Stimulated activated CD4-positive, alpha-beta T cell treated with anti-CD3 and anti-CD28 coated beads, TNF-alpha, amount 100 ng/mL, for 48 hours (primary cell): Measurements from ENCODE around the gene INPP5B.
"Not testable (repeated sequence)": the region's sequence is repeated elsewhere in the genome, so short reads cannot be mapped to it uniquely, and the experiment has no call there.

Experiments
- DNase-seq, 3 donors: peaks; one replicate each; pipeline ENCODE4 v3.0.0-alpha.2; 2020; ENCODE audit warnings: low read depth in 3 of 3

Gene INPP5B

GRCh38 chr1:37948166-37948565, 1.3 kb upstream of the INPP5B start:
- DNase-seq = no peak

DNA sequence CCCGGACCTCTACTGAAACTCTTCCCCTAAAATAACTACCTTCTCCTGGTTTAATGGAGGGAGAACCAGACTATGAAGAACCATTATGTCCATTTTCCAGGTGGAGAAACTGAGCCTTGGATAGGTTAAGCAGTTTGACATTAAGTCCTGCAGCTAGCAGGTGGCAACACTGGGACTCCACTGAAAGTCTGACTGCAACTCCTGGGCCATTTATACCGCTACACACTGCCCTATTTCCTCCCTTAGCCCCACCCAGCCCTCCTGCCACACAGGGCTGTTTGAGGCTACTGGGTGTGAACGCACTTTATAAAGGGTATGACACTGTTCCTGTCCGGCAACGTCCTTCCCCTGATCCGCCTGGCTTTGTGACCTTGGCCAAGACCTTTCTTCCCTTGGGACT, 511 bp upstream of the INPP5B start:
- DNase-seq = no peak

GRCh38 chr1:37945743-37946702, 830 bp downstream of the INPP5B start:
- DNase-seq = no peak

DNA sequence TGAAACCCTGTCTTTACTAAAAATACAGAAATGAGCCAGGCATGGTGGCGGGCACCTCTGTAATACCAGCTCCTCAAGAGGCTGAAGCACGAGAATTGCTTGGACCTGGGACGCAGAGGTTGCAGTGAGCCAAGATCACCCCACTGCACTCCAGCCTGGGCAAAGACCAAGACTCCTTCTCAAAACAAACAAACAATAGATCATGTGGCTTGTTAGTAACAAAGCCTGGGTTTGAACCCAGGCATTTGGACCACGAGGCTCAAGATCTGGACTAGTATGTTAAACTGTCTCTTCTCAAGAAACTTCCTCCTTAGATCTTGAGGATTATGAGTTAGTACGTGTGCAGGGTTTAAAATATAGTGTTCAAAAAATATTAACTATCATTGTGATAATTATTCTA, 1.6 kb downstream of the INPP5B start:
- DNase-seq = no peak

DNA sequence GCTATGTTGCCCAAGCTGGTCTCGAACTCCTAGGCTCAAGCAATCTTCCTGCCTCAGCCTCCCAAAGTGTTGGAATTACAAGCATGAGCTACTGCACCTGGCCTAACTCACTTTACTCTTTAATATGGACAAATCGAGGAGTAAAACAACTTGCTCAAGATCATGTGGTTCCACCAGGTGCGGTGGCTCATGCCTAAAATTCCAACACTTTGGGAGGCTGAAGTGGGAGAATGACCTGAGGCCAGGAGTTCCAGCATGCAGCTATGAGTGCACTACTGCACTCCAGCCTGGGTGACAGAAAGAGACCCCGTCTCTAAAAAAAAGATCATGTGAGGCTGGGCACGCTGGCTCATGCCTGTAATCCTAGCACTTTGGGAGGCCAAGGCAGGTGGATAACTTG, 2.0 kb downstream of the INPP5B start:
- no peak for DNase-seq

DNA sequence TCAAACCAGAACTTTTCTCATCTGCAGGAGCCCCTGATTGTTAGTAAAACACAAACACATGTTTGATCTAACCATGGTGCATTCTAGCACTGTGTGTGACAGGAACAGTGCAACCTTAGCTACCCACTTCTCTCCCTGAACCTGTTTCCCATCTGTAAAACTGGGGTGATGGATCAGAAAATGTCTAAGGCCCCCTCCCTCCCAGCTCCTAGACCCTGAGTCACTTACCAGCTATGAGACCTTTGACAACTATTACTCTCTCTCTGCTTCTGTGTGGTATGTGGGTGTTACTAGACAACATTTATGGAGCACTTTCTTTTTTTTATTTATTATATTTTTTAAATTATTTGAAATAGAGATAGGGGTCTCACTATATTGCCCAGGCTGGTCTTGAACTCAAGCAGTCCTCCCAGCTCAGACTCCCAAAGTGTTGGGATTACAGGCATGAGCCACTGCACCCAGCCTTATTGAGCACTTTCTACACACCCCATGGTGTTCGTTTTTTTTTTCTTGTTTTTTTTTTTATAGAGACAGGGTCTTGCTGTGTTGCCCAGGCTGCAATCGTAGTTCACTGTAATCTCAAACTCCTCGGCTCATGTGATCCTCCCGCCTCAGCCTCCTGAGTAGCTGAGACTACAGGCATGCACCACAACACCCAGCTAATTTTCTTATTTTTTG, 2.6 kb downstream of the INPP5B start:
- DNase-seq = no peak

DNA sequence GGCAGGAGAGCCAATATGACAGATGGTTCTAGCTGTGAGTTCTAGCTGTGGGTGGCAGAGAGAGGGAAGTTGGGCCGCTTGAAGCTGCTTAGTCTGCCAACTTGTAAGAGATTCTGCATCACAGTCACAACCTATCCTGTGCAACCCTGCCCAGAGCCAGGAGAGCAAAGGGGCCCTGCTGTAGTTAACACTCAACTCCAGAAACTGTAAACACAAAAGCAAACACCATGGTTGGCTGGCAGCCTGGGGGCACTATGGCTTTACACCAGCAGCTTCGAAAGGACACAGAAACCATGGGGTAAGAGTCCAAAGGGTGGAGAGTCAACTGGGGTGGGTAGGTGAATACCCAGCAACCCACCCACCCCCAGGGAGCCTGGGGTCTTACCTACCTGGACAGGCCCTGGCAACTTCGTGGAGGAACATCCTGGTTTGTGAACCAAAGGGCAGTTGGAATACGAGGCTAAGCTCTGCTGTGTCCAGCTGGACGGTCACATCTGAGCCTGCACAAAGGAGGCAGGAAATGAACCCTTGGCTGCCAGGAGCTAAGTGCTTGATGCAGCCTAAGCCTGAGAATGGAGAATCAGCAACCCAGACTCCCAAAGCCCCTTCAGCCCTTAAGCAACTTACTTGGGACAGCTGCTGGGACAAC, 6.4 kb downstream of the INPP5B start:
- DNase-seq = no peak

- DNase-seq = not testable (repeated sequence)
Measured at GRCh38 chr1:37936760-37937159, 10.1 kb downstream of the INPP5B start.

DNA sequence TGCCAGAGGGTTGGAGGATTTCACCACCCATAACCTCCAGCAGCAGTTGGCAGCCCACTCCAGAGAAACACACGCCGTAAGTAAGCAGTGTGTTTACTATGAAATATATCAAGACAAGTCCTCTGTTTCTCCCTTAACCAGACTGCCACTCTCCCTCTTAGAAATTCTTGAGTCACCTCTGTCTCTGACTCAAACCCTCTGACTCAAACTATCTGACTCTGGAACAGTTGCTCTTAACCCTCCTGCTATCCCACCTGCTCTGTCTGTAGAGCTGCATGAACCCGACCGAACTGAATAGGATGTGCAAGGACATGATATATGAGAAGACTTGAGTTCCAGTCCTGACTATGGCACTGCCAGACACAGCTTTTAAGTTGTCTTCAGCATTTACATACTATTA, 14.1 kb downstream of the INPP5B start:
- no peak for DNase-seq

DNA sequence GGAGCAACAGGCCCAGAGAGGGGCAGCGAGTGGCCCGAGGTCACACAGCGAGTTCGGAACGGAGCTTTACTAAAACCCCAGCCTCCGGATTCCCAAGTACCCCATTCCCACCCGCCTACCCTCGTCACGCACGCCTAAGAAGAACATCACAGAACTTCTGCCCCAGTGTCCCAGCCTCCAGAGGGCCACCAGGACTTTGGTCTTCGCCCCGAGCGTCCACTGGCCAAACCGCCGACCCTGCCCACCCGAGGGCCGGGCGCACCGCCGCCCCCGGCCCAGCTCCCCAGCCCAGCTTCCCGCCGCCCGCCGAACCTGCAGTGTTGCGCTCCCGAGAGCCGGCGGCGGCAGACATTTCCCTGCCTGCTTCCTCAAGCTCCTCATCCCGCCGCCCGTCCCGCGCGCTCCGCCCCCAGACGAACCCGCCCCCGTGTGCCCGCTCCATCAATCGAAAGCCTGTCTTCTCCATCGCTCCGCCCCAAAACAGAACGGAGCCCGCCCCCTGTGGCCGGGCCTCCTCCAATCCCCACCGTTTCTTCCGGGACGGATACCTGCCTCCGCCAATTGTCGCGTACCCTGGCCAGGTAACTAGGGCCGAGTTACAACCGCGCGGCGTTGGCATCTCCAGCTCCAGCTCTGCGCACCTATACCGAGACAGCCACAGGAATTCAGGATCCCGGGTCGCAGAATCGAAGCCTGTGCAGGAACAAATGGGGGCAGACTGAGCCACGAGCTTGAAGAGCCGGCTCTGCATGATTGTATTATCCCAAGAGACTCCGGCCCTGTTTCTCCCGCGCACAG, 15.3 kb downstream of the INPP5B start:
- DNase-seq = peak; percentile 94 to 98 (median 95)

GRCh38 chr1:37931102-37931360, 15.8 kb downstream of the INPP5B start:
- no peak for DNase-seq

GRCh38 chr1:37930246-37931101, 16.4 kb downstream of the INPP5B start:
- DNase-seq = peak in 1 of 3 donors; percentile 25

GRCh38 chr1:37926038-37926924, 20.6 kb downstream of the INPP5B start:
- DNase-seq = no peak

GRCh38 chr1:37925316-37925715, 21.5 kb downstream of the INPP5B start:
- DNase-seq = no peak

GRCh38 chr1:37923551-37923889, 23.3 kb downstream of the INPP5B start:
- DNase-seq = no peak

GRCh38 chr1:37922767-37923550, 23.9 kb downstream of the INPP5B start:
- no peak for DNase-seq

- DNase-seq = no peak
Measured at GRCh38 chr1:37919277-37919676, 27.6 kb downstream of the INPP5B start.

DNA sequence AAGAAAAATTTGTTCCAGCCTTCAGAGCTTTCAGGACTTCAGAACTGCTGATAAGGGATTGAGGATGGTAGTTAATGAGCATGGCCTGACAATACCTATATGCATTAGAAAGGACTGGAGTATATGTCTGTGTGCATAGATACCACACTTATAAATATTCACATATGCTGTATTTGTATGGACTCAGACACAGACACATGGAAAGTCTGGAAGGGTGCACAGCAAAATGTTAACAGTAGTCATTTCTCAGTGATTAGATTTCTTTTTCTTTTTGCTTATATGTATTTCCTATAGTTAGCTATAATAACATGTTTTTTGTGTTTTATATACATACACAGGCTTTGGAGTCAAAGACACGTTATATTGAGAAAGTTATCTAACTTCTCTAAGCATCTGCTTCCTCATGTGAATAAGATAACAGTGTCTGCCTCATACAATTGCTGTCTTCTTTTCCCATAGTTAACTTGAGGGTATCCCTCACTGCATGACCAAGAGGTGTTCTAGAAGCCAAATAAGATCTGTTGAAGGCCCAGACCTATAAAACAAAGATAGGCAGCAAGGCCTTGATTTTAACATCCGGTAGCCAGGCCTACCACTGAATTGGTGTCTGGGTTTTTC, 31.3 kb downstream of the INPP5B start:
- DNase-seq = no peak
